Measurements from ENCODE around the gene PTGIS. TPM values are rescaled to one million over a fixed set of nuclear protein-coding genes. Genes with fewer than 3 reads are reported as not detected.

Gene PTGIS
- total and polyA plus RNA-seq, 12 donors, result 6.5 to 66.8 (median 20.2) TPM

- DNase-seq (no peak), ATAC-seq (no peak)
- no peaks in the 10 kb centered on the region for H3K9me3 ChIP-seq
- H3K27me3 ChIP-seq, result peaks cover 0 to 4% (median 0%) of the 10 kb centered on the region in 7 donors
- no peak for TF ChIP-seq CTCF (IDR thresholded peaks at IDR 0.05)
- intact Hi-C loops (cut with DNase I), result no loop called here
- WGBS, 2 donors, result 86 to 88% methylated on average over 5 of the region's 5 CpGs
- no peak overlapping the region for H3K27ac ChIP-seq
- H3K4me3 ChIP-seq, result no peak overlapping the region
- peaks cover 0 to 6% (median 0%) of the 10 kb centered on the region in 9 donors for H3K4me1 ChIP-seq
- no peaks in the 10 kb centered on the region for H3K36me3 ChIP-seq
These were observed 107.0 kb downstream of the PTGIS start for GRCh38 chr20:49460916-49461315.

GRCh38 chr20:49460131-49460530 lies 107.8 kb downstream of the PTGIS start:
- Histone ChIP-seq H3K36me3 (no peaks in the 10 kb centered on the region), H3K27me3 (peaks cover 0 to 4% (median 0%) of the 10 kb centered on the region in 7 donors), H3K9me3 (no peaks in the 10 kb centered on the region), H3K27ac (no peak overlapping the region), H3K4me3 (no peak overlapping the region), H3K4me1 (peaks cover 0 to 6% (median 0%) of the 10 kb centered on the region in 9 donors)
- DNase-seq (no peak), ATAC-seq (no peak)
- TF ChIP-seq CTCF (IDR thresholded peaks at IDR 0.05), result no peak
- intact Hi-C loops (cut with DNase I), result no loop called here
- WGBS, 2 donors, result 75 to 78% methylated on average over 6 of the region's 6 CpGs

- Histone ChIP-seq H3K27me3 (peaks cover 0 to 4% (median 0%) of the 10 kb centered on the region in 7 donors), H3K4me3 (no peak overlapping the region), H3K36me3 (no peaks in the 10 kb centered on the region), H3K4me1 (peaks cover 0 to 6% (median 0%) of the 10 kb centered on the region in 9 donors), H3K27ac (no peak overlapping the region), H3K9me3 (no peaks in the 10 kb centered on the region)
- ATAC-seq, result no peak
- DNase-seq, result no peak
- intact Hi-C loops (cut with DNase I), result no loop called here
- TF ChIP-seq CTCF (IDR thresholded peaks at IDR 0.05), result no peak
- 78% methylated on average over 6 of the region's 6 CpGs for WGBS, 2 donors
These were observed 108.3 kb downstream of the PTGIS start for GRCh38 chr20:49459684-49460083.

- H3K27ac ChIP-seq, result no peak overlapping the region
- intact Hi-C loops (cut with DNase I), result no loop called here
- 71 to 73% methylated on average over 1 of the region's 1 CpG for WGBS, 2 donors
- no peak for DNase-seq
- peaks cover 0 to 9% (median 3%) of the 10 kb centered on the region in 9 donors for H3K4me1 ChIP-seq
- H3K4me3 ChIP-seq, result no peak overlapping the region
- H3K9me3 ChIP-seq, result no peaks in the 10 kb centered on the region
- ATAC-seq, result no peak
- H3K27me3 ChIP-seq, result peaks cover 0 to 8% (median 0%) of the 10 kb centered on the region in 7 donors
- no peaks in the 10 kb centered on the region for H3K36me3 ChIP-seq
- no peak for TF ChIP-seq CTCF (IDR thresholded peaks at IDR 0.05)
These were observed 110.5 kb downstream of the PTGIS start for GRCh38 chr20:49457444-49457843.

Data from heart right ventricle (tissue), 16 donors.